AG10803 (cell line): ENCODE data around the gene TRABD2B.

Experiments
- DNase-seq: peaks from one replicate; pipeline ENCODE4 v3.0.0; 2010; ENCODE audit warnings: low read depth
- H3K4me3 ChIP-seq: 2 replicates; pipeline ENCODE4 v1.5.1; 2011; ENCODE audit warnings: mild to moderate bottlenecking, low read length, control low read depth
- CTCF ChIP-seq: conservative IDR thresholded peaks from 2 replicates; pipeline ENCODE4 v1.5.1; 2011; ENCODE audit warnings: mild to moderate bottlenecking, low read length, control low read depth, inconsistent platforms

The TRABD2B gene

GRCh38 chr1:47812904-47813514 lies 184.2 kb downstream of the TRABD2B start:
- TF ChIP-seq CTCF, result no peak
- DNase-seq, result no peak
- H3K4me3 ChIP-seq, result no peak overlapping the region

- DNase-seq, result no peak
- no peak overlapping the region for H3K4me3 ChIP-seq
- no peak for TF ChIP-seq CTCF
Observed at GRCh38 chr1:47810964-47811682, 186.1 kb downstream of the TRABD2B start.

DNA sequence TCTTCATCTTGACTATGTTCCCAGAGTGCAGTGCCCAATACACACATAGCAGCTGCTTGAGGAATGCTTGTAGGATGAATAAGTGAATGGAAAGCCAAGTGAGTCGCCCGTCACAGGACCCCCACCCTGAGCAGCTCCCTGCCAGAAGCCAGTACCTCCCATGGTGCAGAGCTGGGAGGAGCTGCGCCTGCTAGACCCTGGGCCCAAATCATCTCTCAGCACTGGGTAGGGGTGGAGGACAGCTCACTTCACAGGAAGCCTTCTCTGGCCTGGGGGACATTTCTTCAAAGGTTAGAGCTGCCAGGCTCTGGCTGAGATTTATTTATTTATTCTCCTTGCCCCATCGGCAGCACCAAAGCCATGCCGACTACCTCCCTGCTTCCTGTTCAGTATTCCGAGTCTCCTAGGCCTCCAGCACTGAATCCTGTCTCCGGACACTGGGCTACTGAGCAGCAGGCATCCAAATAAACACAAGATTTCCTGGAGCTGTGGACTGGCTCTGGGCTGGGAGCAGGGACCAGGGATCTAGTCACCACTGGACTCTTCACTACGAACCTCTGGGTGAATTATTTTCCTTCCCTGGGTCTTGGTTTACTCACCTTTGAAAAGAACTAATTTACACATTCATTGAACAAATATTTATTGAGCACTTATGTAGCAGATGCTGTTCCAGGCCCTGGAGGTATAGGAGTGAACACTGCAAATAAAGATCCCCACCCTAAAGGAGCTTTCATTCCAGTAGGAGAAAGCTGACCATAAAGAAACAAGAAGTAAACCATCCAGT lies 187.7 kb downstream of the TRABD2B start:
- no peak for TF ChIP-seq CTCF
- no peak overlapping the region for H3K4me3 ChIP-seq
- no peak for DNase-seq

DNA sequence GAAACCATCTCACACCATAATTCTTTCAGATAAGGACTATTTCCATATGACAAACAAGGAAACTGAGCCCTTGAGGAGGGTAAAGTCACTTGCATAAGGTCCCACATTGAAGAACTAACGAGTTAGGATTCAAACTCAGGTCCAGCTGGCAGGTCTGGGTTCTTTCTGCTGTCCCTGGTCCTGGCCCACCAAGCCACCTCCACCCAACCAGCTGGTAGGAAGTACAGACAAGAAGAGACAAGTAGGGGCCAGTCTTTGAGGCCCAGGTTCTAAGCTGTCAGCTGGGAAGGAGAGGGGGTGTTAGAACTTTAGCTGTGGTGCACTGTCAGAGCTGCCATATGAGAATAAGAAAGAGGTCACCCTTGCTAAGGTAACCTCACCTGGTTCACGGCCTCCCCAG lies 188.6 kb downstream of the TRABD2B start:
- DNase-seq, result no peak
- H3K4me3 ChIP-seq, result no peak overlapping the region
- TF ChIP-seq CTCF, result no peak

DNA sequence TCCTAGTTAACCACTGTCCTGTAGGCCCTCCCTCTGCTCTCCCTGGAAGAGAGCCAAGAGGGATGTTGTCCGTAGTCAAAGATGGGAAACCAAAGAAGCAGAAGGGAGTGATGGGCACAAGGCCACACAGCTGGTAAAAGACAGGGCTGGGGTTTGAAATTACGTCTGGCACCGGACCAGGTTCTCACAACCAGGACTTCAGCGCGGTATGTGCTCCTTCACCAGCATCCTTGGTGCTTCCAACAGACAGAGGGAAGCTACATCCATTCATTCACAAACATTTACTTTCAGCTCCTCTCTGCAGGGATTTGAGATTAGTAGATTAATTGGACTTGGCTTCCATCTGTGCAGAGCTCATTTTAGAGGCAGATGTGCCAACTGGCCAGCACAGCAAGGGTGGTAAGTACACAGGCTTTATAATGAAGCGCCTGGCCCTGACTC lies 191.2 kb downstream of the TRABD2B start:
- no peak overlapping the region for H3K4me3 ChIP-seq
- DNase-seq, result no peak
- TF ChIP-seq CTCF, result no peak

- DNase-seq, result no peak
- H3K4me3 ChIP-seq, result no peak overlapping the region
- no peak for TF ChIP-seq CTCF
Observed at GRCh38 chr1:47805018-47805417, 192.2 kb downstream of the TRABD2B start.
